Testis (tissue), 3 donors: Measurements from ENCODE around the gene ANO4. TPM values are rescaled to one million over a fixed set of nuclear protein-coding genes. Genes with fewer than 3 reads are reported as not detected.

Source experiments
- DNase-seq: peaks from one replicate; pipeline ENCODE4 v3.0.0-alpha.2; 2019
- H3K27ac ChIP-seq, 2 donors: fragments of 200-600 bp; sonication (generic); one replicate each; pipeline ENCODE4 v1.5.1; 2019
- H3K27me3 ChIP-seq: fragments of 200-600 bp; sonication (generic); one replicate; pipeline ENCODE4 v1.5.1; 2019
- H3K36me3 ChIP-seq: fragments of 200-600 bp; sonication (generic); one replicate; pipeline ENCODE4 v1.5.1; 2017; ENCODE audit warnings: low read depth; ENCODE audit errors: missing control alignments
- H3K4me1 ChIP-seq: fragments of 200-600 bp; sonication (generic); one replicate; pipeline ENCODE4 v1.5.1; 2019
- H3K4me3 ChIP-seq, 2 donors: fragments of 200-600 bp; sonication (generic); one replicate each; pipeline ENCODE4 v1.5.1; 2017 to 2019
- H3K9me3 ChIP-seq: fragments of 200-600 bp; sonication (generic); one replicate; pipeline ENCODE4 v1.5.1; 2017
- CTCF ChIP-seq, 3 experiments: fragments of 450-650 bp in 2 of 3; fragments of 200-600 bp in 1 of 3; sonication (generic) in 1 of 3; IDR thresholded peaks; one replicate each; pipeline ENCODE4 v1.5.1; 2016 to 2019; ENCODE audit warnings: antibody characterized with exemption in 3 of 3, mild to moderate bottlenecking in 2 of 3, moderate library complexity in 1 of 3
- POLR2A ChIP-seq: fragments of 450-650 bp; IDR thresholded peaks from one replicate; pipeline ENCODE4 v1.6.1; 2017; ENCODE audit warnings: antibody characterized with exemption, mild to moderate bottlenecking, moderate library complexity
- WGBS, 2 donors: methylation state at CpG; one replicate each; pipeline ENCODE4 v1.1.5; 2018; 5-methylcytosine and 5-hydroxymethylcytosine counted together
- intact Hi-C: fragments of 100-400 bp; cut with DNase I; formaldehyde crosslinking; loops from one replicate; pipeline ENCODE4 v1.15.1; 2023; ENCODE audit warnings: low total_unique reads
- polyA plus RNA-seq: library from polyadenylated mRNA; stranded (reverse); fragments of 350-450 nt; fragmentation: Illumina TruSeq; extraction: RNeasy Lipid Tissue Mini Kit (QIAGEN cat#74804); gene quantifications from one replicate; pipeline ENCODE4 v1.2.3, GENCODE V29; 2014; ENCODE audit warnings: low read depth, low replicate concordance; ENCODE audit not compliant: insufficient read depth
- total RNA-seq, 2 donors: library from RNA; depleted of rRNA; stranded (reverse); fragments of >200 nt; gene quantifications; one replicate each; pipeline ENCODE4 v1.2.3, GENCODE V29; 2016

Gene ANO4
- total and polyA plus RNA-seq, 3 donors from 2014 or later: 2.4 to 13.0 (median 9.5) TPM

GRCh38 chr12:100859063-100859627 lies 64.6 kb downstream of the ANO4 start:
- WGBS, 2 donors: 63 to 77% methylated on average over 5 of the region's 5 CpGs
- intact Hi-C loops: no loop called here
- no peaks in the 10 kb centered on the region for H3K4me1 ChIP-seq
- TF ChIP-seq CTCF (IDR thresholded peaks at IDR 0.05) (no peak), POLR2A (no peak)
- H3K27ac ChIP-seq: no peak overlapping the region
- H3K9me3 ChIP-seq: no peaks in the 10 kb centered on the region
- H3K4me3 ChIP-seq: no peak overlapping the region
- no peak for DNase-seq
- H3K27me3 ChIP-seq: no peaks in the 10 kb centered on the region
- no peaks in the 10 kb centered on the region for H3K36me3 ChIP-seq

- no peak for DNase-seq
- WGBS, 2 donors: 78 to 83% methylated on average over 8 of the region's 8 CpGs
- no peak for TF ChIP-seq CTCF (IDR thresholded peaks at IDR 0.05)
- TF ChIP-seq POLR2A: no peak
Observed at GRCh38 chr12:100860611-100861010, 66.0 kb downstream of the ANO4 start.

GRCh38 chr12:100862676-100863075 lies 68.1 kb downstream of the ANO4 start:
- 78 to 90% methylated on average over 4 of the region's 4 CpGs for WGBS, 2 donors
- intact Hi-C loops: no loop called here
- no peak for TF ChIP-seq CTCF (IDR thresholded peaks at IDR 0.05)
- TF ChIP-seq POLR2A: no peak

More at GRCh38 chr12:100860611-100861010, 66.0 kb downstream of the ANO4 start:
- Histone ChIP-seq H3K27ac (no peak overlapping the region), H3K27me3 (no peaks in the 10 kb centered on the region), H3K4me1 (no peaks in the 10 kb centered on the region), H3K36me3 (no peaks in the 10 kb centered on the region), H3K4me3 (no peak overlapping the region), H3K9me3 (no peaks in the 10 kb centered on the region)
- intact Hi-C loops: no loop called here

GRCh38 chr12:100864366-100864765 lies 69.8 kb downstream of the ANO4 start:
- H3K4me3 ChIP-seq: no peak overlapping the region
- TF ChIP-seq POLR2A (no peak), CTCF (IDR thresholded peaks at IDR 0.05) (no peak)
- no peak for DNase-seq
- 72 to 81% methylated on average over 6 of the region's 6 CpGs for WGBS, 2 donors
- intact Hi-C loops: no loop called here
- H3K36me3 ChIP-seq: no peaks in the 10 kb centered on the region
- H3K9me3 ChIP-seq: no peaks in the 10 kb centered on the region
- H3K27me3 ChIP-seq: no peaks in the 10 kb centered on the region
- H3K27ac ChIP-seq: no peak overlapping the region
- no peaks in the 10 kb centered on the region for H3K4me1 ChIP-seq

More at GRCh38 chr12:100862676-100863075, 68.1 kb downstream of the ANO4 start:
- no peaks in the 10 kb centered on the region for H3K36me3 ChIP-seq
- no peaks in the 10 kb centered on the region for H3K9me3 ChIP-seq
- DNase-seq: no peak
- no peak overlapping the region for H3K27ac ChIP-seq
- H3K4me1 ChIP-seq: no peaks in the 10 kb centered on the region
- no peak overlapping the region for H3K4me3 ChIP-seq
- no peaks in the 10 kb centered on the region for H3K27me3 ChIP-seq
